CD4-positive, alpha-beta T cell treated with Interleukin-10 for 1 hour (primary cell): ENCODE measurements around the gene IL27RA.
"Not testable (repeated sequence)": the region's sequence is repeated elsewhere in the genome, so short reads cannot be mapped to it uniquely, and the experiment has no call there.

ENCODE experiments used
- DNase-seq: peaks from one replicate; pipeline ENCODE4 v3.0.0-alpha.2; 2020

IL27RA gene

GRCh38 chr19:14000691-14001375, 30.7 kb upstream of the IL27RA start:
- DNase-seq: no peak

- peak; percentile 67 for DNase-seq
These were observed 28.9 kb upstream of the IL27RA start for GRCh38 chr19:14002571-14003250.

- DNase-seq: peak; percentile 57
These were observed 28.1 kb upstream of the IL27RA start for GRCh38 chr19:14003251-14004055.

- peak; percentile 25 for DNase-seq
These were observed 26.8 kb upstream of the IL27RA start for GRCh38 chr19:14004619-14005348.

- peak; percentile 96 for DNase-seq
These were observed 26.0 kb upstream of the IL27RA start for GRCh38 chr19:14005349-14006084.

- peak; percentile 100 for DNase-seq
These were observed 25.3 kb upstream of the IL27RA start, which contains the start of gene RFX1 for GRCh38 chr19:14006085-14006765. Gene RFX1, minus strand, starts transcription at chr19:14006320. Its CDS starts 12,477 bp downstream, at chr19:13993843.

GRCh38 chr19:14006766-14007562, 24.6 kb upstream of the IL27RA start:
- no peak for DNase-seq

GRCh38 chr19:14012378-14012915, 19.1 kb upstream of the IL27RA start:
- no peak for DNase-seq

- no peak for DNase-seq
These were observed 16.0 kb upstream of the IL27RA start for GRCh38 chr19:14015524-14016035.

- no peak for DNase-seq
These were observed 12.5 kb upstream of the IL27RA start for GRCh38 chr19:14019100-14019499.

GRCh38 chr19:14019739-14020138, 11.8 kb upstream of the IL27RA start:
- not testable (repeated sequence) for DNase-seq

GRCh38 chr19:14021474-14021873, 10.1 kb upstream of the IL27RA start:
- DNase-seq: no peak

- no peak for DNase-seq
These were observed 9.1 kb upstream of the IL27RA start for GRCh38 chr19:14022469-14022868.

- no peak for DNase-seq
These were observed 7.9 kb upstream of the IL27RA start for GRCh38 chr19:14023404-14024235.

- not testable (repeated sequence) for DNase-seq
These were observed 4.8 kb upstream of the IL27RA start for GRCh38 chr19:14026652-14027192.

- DNase-seq: no peak
These were observed 3.6 kb upstream of the IL27RA start, which contains the start of gene RLN3 for GRCh38 chr19:14027856-14028450. Gene RLN3, plus strand, starts transcription at chr19:14028148. Its CDS starts 57 bp downstream, at chr19:14028205.

- no peak for DNase-seq
These were observed 2.7 kb upstream of the IL27RA start for GRCh38 chr19:14028901-14029300.

- DNase-seq: peak; percentile 88
These were observed 404 bp upstream of the IL27RA start for GRCh38 chr19:14030997-14031718.
